ENCODE measurements around the gene SYNGAP1. TPM values are rescaled to one million over a fixed set of nuclear protein-coding genes. Genes with fewer than 3 reads are reported as not detected.
"Not testable (repeated sequence)": the region's sequence is repeated elsewhere in the genome, so short reads cannot be mapped to it uniquely, and the experiment has no call there.

The SYNGAP1 gene
- total and polyA plus RNA-seq, 9 of the 15 experiments (the other 6 are each of a cell fraction or from before 2014, with no cell fraction given): 0.01 to 22.8 (median 3.2) TPM

DNA sequence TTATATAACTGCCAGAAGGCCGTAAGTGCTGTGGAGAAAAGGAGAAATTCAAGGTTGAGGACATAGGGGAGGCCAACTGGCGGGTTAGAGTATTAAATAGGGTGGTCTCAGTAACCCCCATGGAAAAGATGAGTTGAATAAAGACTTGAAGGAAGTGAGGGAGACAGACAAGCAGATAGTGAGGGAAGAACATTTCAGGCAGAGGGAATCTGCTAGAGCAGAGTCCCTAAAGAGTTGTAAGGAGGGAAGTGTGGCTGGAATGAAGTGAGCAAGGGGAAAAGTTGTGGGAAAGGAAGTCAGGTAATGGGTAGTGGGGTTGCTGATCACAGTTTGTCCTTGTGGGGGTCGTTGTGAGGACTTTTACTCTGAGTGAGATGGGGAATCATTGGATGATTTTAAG lies 26.9 kb upstream of the SYNGAP1 start (continued):
- no peak for TF ChIP-seq PBX2 (CRISPR knock-in tag; IDR thresholded peaks at IDR 0.05; ENCODE audit: low read depth)
- TF ChIP-seq PBX2 (tag; conservative IDR thresholded peaks at IDR 0.05; ENCODE audit: low read depth): no peak

DNA sequence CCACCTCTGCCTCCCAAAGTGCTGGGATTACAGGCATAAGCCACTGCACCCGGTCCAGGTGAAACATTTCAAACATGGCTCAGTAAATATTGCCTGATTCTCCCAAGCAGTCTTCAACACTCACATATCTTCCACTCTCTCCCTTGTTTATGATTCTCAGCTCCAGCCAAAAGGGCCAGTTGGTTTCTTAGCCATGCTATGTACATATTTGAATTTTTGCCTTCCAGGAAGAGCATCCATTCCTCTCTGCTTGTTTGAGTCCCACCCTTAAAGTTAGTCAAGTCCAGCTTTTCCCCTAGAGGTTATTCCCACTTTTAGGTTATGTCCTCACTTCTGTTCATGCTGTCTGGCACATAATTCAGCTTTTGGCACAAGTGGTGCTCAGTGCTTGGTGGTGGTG lies 22.3 kb upstream of the SYNGAP1 start:
- no peak for DNase-seq (ENCODE audit: extremely low read depth in 1 of 4, low spot score in 3 of 4)
- peaks cover 9% of the 10 kb centered on the region; the same call in 1 of the 2 replicates for H4K20me1 ChIP-seq (replicated peaks; ENCODE audit: control insufficient read depth, insufficient read depth, low read length)
- peaks cover 63% of the 10 kb centered on the region for H3K79me2 ChIP-seq (ENCODE audit: control insufficient read depth, insufficient read depth, low read length)
- no peak for TF ChIP-seq PTBP1 (IDR thresholded peaks at IDR 0.05; ENCODE audit: low read depth, low read length)
- TF ChIP-seq NFE2 (IDR thresholded peaks at IDR 0.05; ENCODE audit: low read depth): no peak
- no peak for TF ChIP-seq XRCC4 (IDR thresholded peaks at IDR 0.05; ENCODE audit: extremely low read depth, insufficient read depth, insufficient read length)
- TF ChIP-seq SIX5 (IDR thresholded peaks at IDR 0.05; ENCODE audit: borderline replicate concordance in 1 of 2, insufficient read depth in 1 of 2, low read depth in 1 of 2, low read length in 2 of 2): no peak
- no peak for TF ChIP-seq ZNF311 (CRISPR knock-in tag; IDR thresholded peaks at IDR 0.05)
- no peak for TF ChIP-seq CGGBP1 (CRISPR knock-in tag; IDR thresholded peaks at IDR 0.05)
- TF ChIP-seq FOXM1 (IDR thresholded peaks at IDR 0.05; ENCODE audit: low read depth): no peak
- TF ChIP-seq FOXM1 (CRISPR knock-in tag; IDR thresholded peaks at IDR 0.05; ENCODE audit: low read depth): no peak
- no peak for TF ChIP-seq ZBTB17 (CRISPR knock-in tag; IDR thresholded peaks at IDR 0.05)
- 0 out of 3 replicates have a peak overlapping the region, but pooled peaks have one; percentile 28 for H3K27ac ChIP-seq (ENCODE audit: extremely low read depth, low read depth, low read length)
- no peaks in the 10 kb centered on the region for H3K9me1 ChIP-seq (ENCODE audit: control insufficient read depth, insufficient read depth, low read length)
- H3K9ac ChIP-seq (ENCODE audit: insufficient read depth in 1 of 2, low read depth in 2 of 2, low read length in 2 of 2): peak overlapping the region in 1 of 2 experiments; percentile 60; a peak in 1 of 4 replicates
- CTCF ChIA-PET (ENCODE audit: low intra/inter-chr PET ratio): no interaction called here
- in situ Hi-C loops (cut with MboI): no loop called here
- FAIRE-seq: no peak
- POLR2A ChIA-PET: interaction anchor here (1.0 to 1.2 kb wide), 2 partner anchors 10 to 12 kb away, joined by 3 to 5 read pairs; no protein-coding TSS in a partner anchor
- intact Hi-C loops (cut with micrococcal nuclease): no loop called here
- no peak overlapping the region for H3K4me3 ChIP-seq
- ATAC-seq: no peak
- H3K9me3 ChIP-seq (replicated peaks; ENCODE audit: control insufficient read depth, insufficient read depth, low read depth, low read length): no peaks in the 10 kb centered on the region
- H3K27me3 ChIP-seq (ENCODE audit: control insufficient read depth in 2 of 2, insufficient read depth in 2 of 2, low read length in 2 of 2): no peaks in the 10 kb centered on the region
- 93% methylated on average over 1 of the region's 1 CpG for WGBS (ENCODE audit: insufficient coverage, low coverage, missing lambda C conversion rate)
- no peak overlapping the region for H3K4me2 ChIP-seq (ENCODE audit: insufficient read depth, low read length)
- peaks cover 79% of the 10 kb centered on the region for H3K36me3 ChIP-seq (ENCODE audit: control insufficient read depth, insufficient read depth, low read length)
- no TSS peak for BruUV-seq (replicated peaks)
- H3K4me1 ChIP-seq (replicated peaks in 1 of 2; ENCODE audit: control insufficient read depth in 2 of 2, insufficient read depth in 2 of 2, low read length in 2 of 2): peaks cover 11 to 12% of the 10 kb centered on the region in 2 experiments; a peak in 4 of 5 replicates
- no peak overlapping the region for H2AFZ ChIP-seq (ENCODE audit: low read depth, low read length)

DNA sequence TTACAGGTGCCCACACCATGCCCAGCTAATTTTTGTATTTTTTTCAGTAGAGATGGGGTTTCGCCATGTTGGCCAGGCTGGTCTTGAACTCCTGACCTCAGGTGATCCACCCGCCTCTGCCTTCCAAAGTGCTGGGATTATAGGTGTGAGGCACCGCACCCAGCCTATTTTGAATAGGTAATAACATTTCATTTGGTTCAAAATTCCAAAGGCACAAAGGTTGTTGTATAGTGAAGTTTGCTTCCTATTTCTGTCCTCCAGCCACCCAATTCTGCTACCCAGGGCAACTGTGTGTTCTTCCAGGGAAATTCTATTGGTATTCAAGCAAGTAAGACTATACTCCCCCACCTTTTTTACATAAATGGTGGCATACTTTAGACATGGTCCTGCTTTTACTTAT lies 21.3 kb upstream of the SYNGAP1 start:
- H3K9me1 ChIP-seq (ENCODE audit: control insufficient read depth, insufficient read depth, low read length); H3K4me3 ChIP-seq; H3K27me3 ChIP-seq (ENCODE audit: control insufficient read depth in 2 of 2, insufficient read depth in 2 of 2, low read length in 2 of 2); POLR2A ChIA-PET; in situ Hi-C loops (cut with MboI); BruUV-seq (replicated peaks); H4K20me1 ChIP-seq (replicated peaks; ENCODE audit: control insufficient read depth, insufficient read depth, low read length); H3K4me1 ChIP-seq (replicated peaks in 1 of 2; ENCODE audit: control insufficient read depth in 2 of 2, insufficient read depth in 2 of 2, low read length in 2 of 2); H3K4me2 ChIP-seq (ENCODE audit: insufficient read depth, low read length); H2AFZ ChIP-seq (ENCODE audit: low read depth, low read length); ATAC-seq; H3K9ac ChIP-seq (ENCODE audit: insufficient read depth in 1 of 2, low read depth in 2 of 2, low read length in 2 of 2); DNase-seq (ENCODE audit: extremely low read depth in 1 of 4, low spot score in 3 of 4); H3K27ac ChIP-seq (ENCODE audit: extremely low read depth, low read depth, low read length); intact Hi-C loops (cut with micrococcal nuclease); FAIRE-seq; H3K9me3 ChIP-seq (replicated peaks; ENCODE audit: control insufficient read depth, insufficient read depth, low read depth, low read length): not testable (repeated sequence)
- Histone ChIP-seq H3K36me3 (ENCODE audit: control insufficient read depth, insufficient read depth, low read length) (peaks cover 84% of the 10 kb centered on the region), H3K79me2 (ENCODE audit: control insufficient read depth, insufficient read depth, low read length) (peaks cover 52% of the 10 kb centered on the region)
- 98% methylated on average over 3 of the region's 3 CpGs for WGBS (ENCODE audit: insufficient coverage, low coverage, missing lambda C conversion rate)
- CTCF ChIA-PET (ENCODE audit: low intra/inter-chr PET ratio): interaction anchor here (0.6 kb wide), 1 partner anchor 26 kb away, joined by 4 read pairs; no protein-coding TSS in a partner anchor
